Body of pancreas (tissue), 4 donors: ENCODE measurements around the gene DYSF. TPM values are rescaled to one million over a fixed set of nuclear protein-coding genes. Genes with fewer than 3 reads are reported as not detected.

Experiments used
- ATAC-seq: fragments of 150-250 bp; one replicate; pipeline ENCODE4 v1.9.1; 2016
- DNase-seq, 4 donors: peaks; one replicate each; pipeline ENCODE4 v3.0.0-alpha.2; 2019
- H3K27ac ChIP-seq, 4 donors: fragments of 200-600 bp; sonication (generic); 1 replicate in 3 of 4; 2 replicates in 1 of 4; pipeline versions ENCODE4 v1.5.1 to v1.6.1; 2016 to 2019; ENCODE audit warnings: mild to moderate bottlenecking in 1 of 4, mixed read lengths in 1 of 4, moderate library complexity in 1 of 4
- H3K27me3 ChIP-seq, 2 donors: fragments of 200-600 bp; sonication (generic); one replicate each; pipeline ENCODE4 v1.6.0; 2016; ENCODE audit warnings: mild to moderate bottlenecking in 1 of 2
- H3K36me3 ChIP-seq, 2 donors: fragments of 200-600 bp; sonication (generic); replicated peaks in 1 of 2; 2 replicates each; pipeline ENCODE4 v1.5.1; 2016; ENCODE audit warnings: low read depth in 2 of 2; ENCODE audit not compliant: insufficient read depth in 1 of 2
- H3K4me1 ChIP-seq: fragments of 200-600 bp; sonication (generic); one replicate; pipeline ENCODE4 v1.6.0; 2016
- H3K4me3 ChIP-seq, 2 donors: fragments of 200-600 bp; sonication (generic); 1 replicate in 1 of 2; 2 replicates in 1 of 2; pipeline ENCODE4 v1.5.1; 2016 to 2019
- H3K9me3 ChIP-seq, 3 donors: fragments of 200-600 bp; sonication (generic); 1 replicate in 2 of 3; 2 replicates in 1 of 3; pipeline ENCODE4 v1.5.1; 2016
- CTCF ChIP-seq, 7 experiments: fragments of 450-650 bp in 4 of 7; fragments of 200-600 bp in 3 of 7; sonication (generic) in 3 of 7; IDR thresholded peaks; one replicate each; pipeline ENCODE4 v1.5.1; 2016 to 2019; ENCODE audit warnings: antibody characterized with exemption in 7 of 7
- POLR2A ChIP-seq, 3 donors: fragments of 450-650 bp; IDR thresholded peaks; one replicate each; pipeline ENCODE4 v1.6.1; 2016; ENCODE audit warnings: antibody characterized with exemption in 3 of 3, mild to moderate bottlenecking in 2 of 3
- WGBS, 2 donors: methylation state at CpG; one replicate each; pipeline ENCODE4 v1.1.5; 2017; 5-methylcytosine and 5-hydroxymethylcytosine counted together
- intact Hi-C: fragments of 100-400 bp; cut with DNase I; formaldehyde crosslinking; loops from one replicate; pipeline ENCODE4 v1.15.1; 2023
- total RNA-seq, 2 donors: library from RNA; depleted of rRNA; stranded (reverse); fragments of >200 nt; gene quantifications; one replicate each; pipeline ENCODE4 v1.1.0, GENCODE V29; 2016

The DYSF gene
- total RNA-seq, 2 donors from 2014 or later: 3.1 to 10.9 TPM

DNA sequence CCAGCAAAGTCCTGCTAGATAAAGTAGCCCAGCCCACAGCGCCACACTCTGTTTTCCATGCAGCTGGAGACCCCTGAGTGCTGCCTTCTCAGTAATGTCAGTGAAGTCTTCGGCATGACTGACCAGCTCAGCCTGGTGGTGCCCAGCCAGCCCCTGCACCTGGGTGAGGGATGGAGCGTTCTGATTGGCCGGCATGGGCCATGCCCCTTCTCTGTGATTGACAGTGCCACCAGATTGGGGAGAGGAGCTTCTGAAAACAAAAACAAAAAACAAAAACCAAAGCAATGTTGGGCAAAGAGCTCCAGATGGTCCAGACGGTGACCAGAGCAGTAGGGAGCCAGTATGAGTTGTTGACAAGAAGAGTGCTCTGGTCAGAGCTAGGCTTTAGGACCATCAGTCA, 122.6 kb downstream of the DYSF start:
- H3K36me3 ChIP-seq: no peaks in the 10 kb centered on the region
- ATAC-seq (no peak), DNase-seq (no peak)
- no peaks in the 10 kb centered on the region for H3K4me1 ChIP-seq
- 87 to 88% methylated on average over 4 to 5 of the region's 5 CpGs for WGBS, 2 donors
- intact Hi-C loops: no loop called here
- no peak overlapping the region for H3K4me3 ChIP-seq
- H3K9me3 ChIP-seq: no peaks in the 10 kb centered on the region
- no peak for TF ChIP-seq POLR2A (IDR thresholded peaks at IDR 0.05)
- no peak for TF ChIP-seq CTCF (IDR thresholded peaks at IDR 0.05)
- H3K27me3 ChIP-seq: no peaks in the 10 kb centered on the region
- no peak overlapping the region for H3K27ac ChIP-seq

GRCh38 chr2:71576541-71576940, 123.2 kb downstream of the DYSF start:
- WGBS, 2 donors: 79 to 85% methylated on average over 16 of the region's 16 CpGs
- Histone ChIP-seq H3K36me3 (no peaks in the 10 kb centered on the region), H3K27me3 (no peaks in the 10 kb centered on the region), H3K27ac (no peak overlapping the region), H3K9me3 (no peaks in the 10 kb centered on the region), H3K4me3 (no peak overlapping the region), H3K4me1 (no peaks in the 10 kb centered on the region)
- intact Hi-C loops: no loop called here
- DNase-seq (no peak), ATAC-seq (no peak)
- TF ChIP-seq POLR2A (IDR thresholded peaks at IDR 0.05): no peak
- TF ChIP-seq CTCF (IDR thresholded peaks at IDR 0.05): no peak

- WGBS, 2 donors: 64 to 71% methylated on average over 3 of the region's 3 CpGs
- intact Hi-C loops: no loop called here
- Histone ChIP-seq H3K27me3 (no peaks in the 10 kb centered on the region), H3K36me3 (no peaks in the 10 kb centered on the region), H3K9me3 (no peaks in the 10 kb centered on the region), H3K27ac (no peak overlapping the region), H3K4me1 (no peaks in the 10 kb centered on the region), H3K4me3 (no peak overlapping the region)
- ATAC-seq (no peak), DNase-seq (no peak)
- TF ChIP-seq POLR2A (IDR thresholded peaks at IDR 0.05): no peak
- TF ChIP-seq CTCF (IDR thresholded peaks at IDR 0.05): no peak
Observed at GRCh38 chr2:71577209-71577608, 123.8 kb downstream of the DYSF start.

GRCh38 chr2:71578767-71579342, 125.5 kb downstream of the DYSF start:
- Histone ChIP-seq H3K36me3 (no peaks in the 10 kb centered on the region), H3K4me1 (no peaks in the 10 kb centered on the region), H3K4me3 (no peak overlapping the region), H3K9me3 (no peaks in the 10 kb centered on the region), H3K27ac (peak overlapping the region in 1 of 4 donors; percentile 40), H3K27me3 (no peaks in the 10 kb centered on the region)
- ATAC-seq: peak; percentile 71
- intact Hi-C loops: no loop called here
- peak; percentile 25 to 40 (median 30) for DNase-seq
- no peak for TF ChIP-seq POLR2A (IDR thresholded peaks at IDR 0.05)
- no peak for TF ChIP-seq CTCF (IDR thresholded peaks at IDR 0.05)
- WGBS, 2 donors: 46 to 62% methylated on average over 20 of the region's 20 CpGs

DNA sequence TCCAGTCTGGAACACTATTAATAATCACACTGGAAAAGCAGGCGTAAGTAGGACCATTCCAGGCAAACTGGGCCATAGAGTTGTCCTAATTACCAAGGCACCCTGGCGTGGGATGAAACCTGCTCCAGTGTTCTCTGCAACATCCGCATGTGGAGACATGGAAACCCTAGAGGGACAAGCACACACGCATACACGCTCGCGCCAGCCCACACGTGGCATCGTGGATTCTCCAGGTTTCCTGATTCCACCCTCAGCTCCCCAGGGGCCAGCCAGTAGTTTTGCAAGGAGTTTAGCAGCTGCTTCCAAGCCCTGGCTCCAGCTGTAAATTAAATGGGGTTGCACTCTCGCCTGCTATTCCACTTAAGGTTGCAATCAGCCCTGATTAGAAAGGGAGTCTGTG, 127.7 kb downstream of the DYSF start:
- Histone ChIP-seq H3K4me1 (no peaks in the 10 kb centered on the region), H3K27me3 (no peaks in the 10 kb centered on the region), H3K9me3 (no peaks in the 10 kb centered on the region), H3K27ac (no peak overlapping the region), H3K4me3 (no peak overlapping the region), H3K36me3 (no peaks in the 10 kb centered on the region)
- DNase-seq: no peak
- no peak for TF ChIP-seq CTCF (IDR thresholded peaks at IDR 0.05)
- no peak for TF ChIP-seq POLR2A (IDR thresholded peaks at IDR 0.05)
- ATAC-seq: no peak
- 74 to 90% methylated on average over 10 of the region's 10 CpGs for WGBS, 2 donors
- intact Hi-C loops: no loop called here
